ENCODE data around the gene NT5DC1.

NT5DC1 gene

GRCh38 chr6:116246089-116246488, 145.4 kb downstream of the NT5DC1 start:
- no peak for DNase-seq (ENCODE audit: low spot score)

- no peak for DNase-seq (ENCODE audit: low spot score)
These were observed 146.6 kb downstream of the NT5DC1 start for GRCh38 chr6:116247285-116247684.

- no peak for DNase-seq (ENCODE audit: low spot score)
These were observed 147.9 kb downstream of the NT5DC1 start for GRCh38 chr6:116248577-116248976.

- DNase-seq (ENCODE audit: low spot score) = no peak
These were observed 151.1 kb downstream of the NT5DC1 start for GRCh38 chr6:116251568-116252384.

- no peak for DNase-seq (ENCODE audit: low spot score)
These were observed 152.5 kb downstream of the NT5DC1 start for GRCh38 chr6:116253188-116253504.

GRCh38 chr6:116253505-116254296, 153.0 kb downstream of the NT5DC1 start, which contains the start of gene TSPYL4:
TSS of gene TSPYL4 (minus strand) at chr6:116254075. CDS start at chr6:116254008, 67 bp downstream.
- peak; percentile 89 for DNase-seq (ENCODE audit: low spot score)

- DNase-seq (ENCODE audit: low spot score) = no peak
These were observed 153.8 kb downstream of the NT5DC1 start for GRCh38 chr6:116254297-116255056.

- DNase-seq (ENCODE audit: low spot score) = no peak
These were observed 154.7 kb downstream of the NT5DC1 start for GRCh38 chr6:116255246-116255800.

- no peak for DNase-seq (ENCODE audit: low spot score)
These were observed 156.0 kb downstream of the NT5DC1 start for GRCh38 chr6:116256694-116257093.

- no peak for DNase-seq (ENCODE audit: low spot score)
These were observed 157.9 kb downstream of the NT5DC1 start for GRCh38 chr6:116258520-116258919.

- no peak for DNase-seq (ENCODE audit: low spot score)
These were observed 162.7 kb downstream of the NT5DC1 start for GRCh38 chr6:116263353-116263752.

GRCh38 chr6:116265041-116265829, 164.6 kb downstream of the NT5DC1 start:
- no peak for DNase-seq (ENCODE audit: low spot score)

- DNase-seq (ENCODE audit: low spot score) = no peak
These were observed 166.2 kb downstream of the NT5DC1 start for GRCh38 chr6:116266803-116267202.

GRCh38 chr6:116267836-116268588, 167.4 kb downstream of the NT5DC1 start:
- DNase-seq (ENCODE audit: low spot score) = no peak

GRCh38 chr6:116268589-116269293, 168.1 kb downstream of the NT5DC1 start:
- peak; percentile 79 for DNase-seq (ENCODE audit: low spot score)

GRCh38 chr6:116271149-116271708, 170.6 kb downstream of the NT5DC1 start:
- no peak for DNase-seq (ENCODE audit: low spot score)

GRCh38 chr6:116277124-116277523, 176.5 kb downstream of the NT5DC1 start:
- DNase-seq (ENCODE audit: low spot score) = no peak

- no peak for DNase-seq (ENCODE audit: low spot score)
These were observed 177.8 kb downstream of the NT5DC1 start for GRCh38 chr6:116278481-116278829.

- peak; percentile 0 for DNase-seq (ENCODE audit: low spot score)
These were observed 178.2 kb downstream of the NT5DC1 start for GRCh38 chr6:116278854-116279231.
